ENCODE measurements around the gene SMC5.

- TF ChIP-seq POLR2A (IDR thresholded peaks at IDR 0.05), result no peak
- no peak for TF ChIP-seq EP300 (IDR thresholded peaks at IDR 0.05)
- no peak for TF ChIP-seq CTCF (IDR thresholded peaks at IDR 0.05)
These were observed 4.6 kb downstream of the SMC5 start for GRCh38 chr9:70263421-70263820.
